Measurements from ENCODE around the gene C12orf76.

GRCh38 chr12:110084314-110085015 is 36.1 kb upstream of the C12orf76 start:
- TF ChIP-seq CTCF (IDR thresholded peaks at IDR 0.05 in 2 of 3, conservative IDR thresholded peaks at IDR 0.05 in 1 of 3; ENCODE audit: control insufficient read depth in 2 of 3, extremely low read depth in 1 of 3, insufficient read depth in 1 of 3, low read depth in 3 of 3, low read length in 3 of 3) (no peak), EP300 (IDR thresholded peaks at IDR 0.05; ENCODE audit: borderline replicate concordance in 1 of 2, control insufficient read depth in 1 of 2, low read depth in 2 of 2, low read length in 2 of 2) (no peak), SKIL (IDR thresholded peaks at IDR 0.05; ENCODE audit: low read depth, poor library complexity, severe bottlenecking) (no peak), ZBTB40 (IDR thresholded peaks at IDR 0.05; ENCODE audit: borderline replicate concordance) (no peak), SMAD1 (IDR thresholded peaks at IDR 0.05; ENCODE audit: low read depth, partially characterized antibody) (no peak), POLR2A (IDR thresholded peaks at IDR 0.05; ENCODE audit: low read depth, low read length) (no peak)

Data from GM12878 (cell line).